HG02571 (cell line): ENCODE data around the gene EEFSEC.

ENCODE experiments used
- ATAC-seq: cut with Tn5 transposase; IDR thresholded peaks from one replicate; pipeline ENCODE4 v1.9.1; 2021; ENCODE audit warnings: mild to moderate bottlenecking, moderate library complexity; ENCODE audit not compliant: unreplicated experiment

EEFSEC gene

GRCh38 chr3:128240232-128240631 is 87.0 kb downstream of the EEFSEC start:
- no peak for ATAC-seq

DNA sequence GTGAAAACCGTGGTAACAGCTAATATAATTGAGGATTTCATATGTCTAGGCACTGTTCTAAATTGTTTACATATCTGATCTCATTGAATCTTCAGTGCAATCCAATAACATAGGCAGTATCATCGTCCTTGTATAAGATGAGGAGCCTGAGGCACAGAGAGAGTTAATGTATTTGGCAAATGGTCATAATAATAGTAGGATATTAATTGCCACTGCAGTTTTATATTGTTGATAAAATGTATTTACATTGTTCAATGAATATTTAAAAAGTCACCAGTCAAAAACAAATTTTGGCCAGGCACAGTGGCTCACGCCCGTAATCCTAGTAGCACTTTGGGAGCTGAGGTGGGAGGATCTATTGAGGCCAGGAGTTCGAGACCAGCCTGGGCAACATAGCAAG is 88.5 kb downstream of the EEFSEC start:
- ATAC-seq: no peak

DNA sequence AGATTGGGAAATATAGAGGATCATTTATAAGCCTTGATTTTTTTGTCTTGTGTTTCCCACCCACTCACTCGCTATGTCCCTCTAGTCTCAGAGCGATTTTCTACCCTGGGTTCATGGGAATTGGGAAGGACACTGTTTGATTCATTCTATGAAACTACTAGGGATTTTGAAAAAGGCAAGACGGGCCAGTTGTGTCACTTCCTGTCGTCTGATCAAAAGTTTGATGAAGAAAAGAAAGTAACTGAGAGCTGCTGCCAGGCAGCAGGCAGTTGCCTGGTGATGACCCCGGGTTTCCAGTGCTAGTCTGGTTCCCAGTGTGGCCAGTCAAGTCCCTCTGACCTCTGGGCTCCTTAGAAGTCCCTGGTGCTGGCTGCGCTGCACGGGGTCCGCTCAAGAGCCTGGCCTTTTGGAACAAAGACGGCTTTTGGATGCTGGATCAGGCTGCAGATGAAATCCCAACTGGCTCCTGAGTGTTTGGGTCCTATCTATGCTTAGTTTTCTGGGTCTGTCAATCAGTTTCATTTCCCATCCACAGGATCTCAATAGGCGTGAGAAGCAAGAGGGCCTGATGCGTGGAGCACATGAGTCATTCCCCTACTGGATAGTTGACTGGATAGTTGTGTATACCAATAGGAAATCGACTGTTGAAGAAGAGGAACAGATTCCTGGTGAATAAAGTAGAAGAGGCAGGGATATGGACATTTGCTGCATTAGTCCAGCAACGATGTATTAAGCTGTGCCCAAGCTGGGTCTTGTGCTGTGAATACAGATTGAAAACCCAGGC is 89.7 kb downstream of the EEFSEC start:
- no peak for ATAC-seq

DNA sequence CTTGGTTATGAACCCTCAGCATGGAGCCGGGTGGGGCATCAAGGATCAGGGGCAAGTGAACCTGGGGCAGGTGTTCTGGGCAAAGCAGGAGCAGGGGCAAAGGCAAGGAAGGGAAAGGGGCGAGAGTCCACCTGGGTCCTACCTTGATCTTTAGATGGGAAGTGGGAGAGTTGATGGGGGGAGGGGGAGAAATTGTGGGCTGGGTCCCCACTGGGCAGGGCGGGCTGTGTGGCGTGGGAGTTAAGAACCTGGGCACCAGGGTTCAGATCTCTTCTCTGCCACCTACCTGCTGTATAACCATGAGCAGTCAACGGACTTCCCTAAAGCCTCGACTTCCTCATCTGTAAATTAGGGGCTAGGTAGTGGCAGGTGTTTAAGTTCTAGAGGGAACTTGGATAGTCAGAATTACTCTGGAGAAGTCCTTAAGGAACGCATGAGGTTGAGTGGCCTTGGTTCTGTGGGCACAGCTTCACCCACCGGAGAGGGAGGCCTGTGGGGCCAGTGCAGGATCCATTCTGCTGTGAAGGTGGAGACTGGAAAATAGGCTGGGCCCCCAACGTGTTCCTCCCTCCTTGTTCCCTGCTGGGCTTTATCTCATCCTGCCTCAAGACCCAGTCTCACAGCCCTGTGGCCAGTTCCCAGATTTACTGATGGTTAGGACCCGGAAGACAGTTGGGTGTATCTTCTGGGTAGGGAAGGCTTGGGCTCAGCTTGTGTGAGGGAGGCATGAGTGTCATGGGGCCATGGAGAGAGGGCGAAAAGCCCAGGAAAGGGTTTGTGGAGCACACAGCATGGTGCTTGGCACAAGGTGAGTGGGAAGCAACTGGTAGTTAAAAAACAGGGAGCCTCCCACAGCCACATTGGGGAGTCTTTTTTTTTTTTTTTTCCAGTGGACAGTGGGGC is 90.6 kb downstream of the EEFSEC start:
- ATAC-seq: no peak

GRCh38 chr3:128245460-128245859 is 92.2 kb downstream of the EEFSEC start:
- no peak for ATAC-seq

- no peak for ATAC-seq
These were observed 94.6 kb downstream of the EEFSEC start for GRCh38 chr3:128247666-128248409.

DNA sequence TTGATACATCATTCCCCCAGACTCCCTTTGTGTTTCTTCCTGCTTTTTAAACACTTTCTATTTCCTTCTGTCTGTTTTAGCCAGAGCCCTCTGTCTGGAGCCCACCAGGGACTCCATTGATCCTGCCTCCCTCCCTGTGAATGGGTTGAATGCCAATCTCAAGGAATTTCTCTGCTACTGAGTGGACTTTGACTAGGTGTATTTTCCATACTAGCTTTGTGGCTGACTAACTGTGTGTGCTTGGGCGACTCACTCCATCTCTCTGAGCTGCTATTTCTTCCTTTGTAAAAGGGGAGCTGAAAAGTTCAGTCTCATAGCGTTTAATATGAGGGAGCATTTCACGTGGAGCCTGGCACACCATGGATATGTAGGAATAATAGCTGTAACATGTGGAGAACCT is 98.8 kb downstream of the EEFSEC start:
- no peak for ATAC-seq

GRCh38 chr3:128253150-128253549 is 99.9 kb downstream of the EEFSEC start:
- no peak for ATAC-seq

DNA sequence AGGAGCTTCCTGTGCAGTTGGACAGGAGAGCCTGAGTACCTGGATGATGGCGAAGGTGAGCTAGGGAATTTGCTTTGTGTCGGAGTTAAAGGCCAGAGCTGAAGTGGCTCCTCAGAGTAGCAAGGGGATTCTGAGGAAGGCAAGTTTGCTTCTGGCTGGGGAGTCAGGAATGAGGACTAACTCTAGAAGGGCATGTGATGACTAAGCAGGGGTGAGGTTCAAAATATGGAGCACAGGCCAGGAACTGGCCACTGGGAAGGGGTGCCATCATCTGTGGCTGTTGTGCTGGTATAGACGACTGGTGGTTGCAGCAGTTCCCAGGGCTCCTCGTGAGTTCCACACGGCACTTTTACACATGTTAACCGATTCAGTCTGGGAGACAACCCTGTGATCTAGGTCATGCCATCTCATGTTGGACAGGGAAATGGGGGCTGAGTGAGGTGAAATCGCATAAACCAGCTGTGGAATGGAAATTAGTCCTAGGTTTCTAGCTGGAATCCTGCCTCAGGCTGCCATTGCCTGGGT is 100.8 kb downstream of the EEFSEC start:
- no peak for ATAC-seq

GRCh38 chr3:128254967-128255366 is 101.7 kb downstream of the EEFSEC start:
- ATAC-seq: no peak

DNA sequence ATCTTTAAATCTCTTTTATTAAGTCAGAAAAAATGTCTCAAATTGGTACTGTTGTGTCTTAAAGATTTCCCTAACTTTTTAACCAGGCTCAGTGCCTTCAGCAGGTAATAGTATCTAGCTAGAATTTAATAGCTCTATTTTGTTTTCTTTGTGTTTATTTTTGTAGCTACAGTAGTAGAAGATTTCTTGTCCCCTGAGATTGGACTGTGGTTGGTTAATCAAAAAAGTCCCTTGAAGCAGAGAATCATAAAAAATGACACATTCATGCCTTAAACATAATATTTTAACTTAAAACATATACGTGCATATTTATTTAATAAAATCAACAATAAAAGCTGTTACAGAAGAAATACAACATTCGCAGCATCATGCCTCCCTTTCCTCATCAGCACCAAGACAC is 102.8 kb downstream of the EEFSEC start:
- no peak for ATAC-seq

DNA sequence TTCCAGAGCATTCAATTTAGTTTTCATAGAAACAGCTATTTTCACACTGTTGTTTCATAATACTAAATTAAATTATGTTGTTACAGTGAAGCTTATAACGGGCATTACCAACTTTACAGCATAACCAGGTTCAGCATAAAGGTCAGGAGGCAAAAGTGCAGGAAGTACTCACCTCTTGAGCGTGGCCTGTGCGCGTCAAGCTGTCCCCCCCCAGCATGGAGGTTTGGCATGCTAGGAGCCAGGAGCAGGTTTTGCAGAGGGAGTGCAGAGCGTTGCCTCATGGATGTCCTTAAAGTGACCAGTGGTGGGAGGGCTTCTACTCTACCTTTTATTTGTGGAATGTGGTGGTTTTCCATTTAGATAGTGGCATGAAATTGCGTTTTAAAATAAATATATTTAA is 104.4 kb downstream of the EEFSEC start:
- ATAC-seq: no peak

DNA sequence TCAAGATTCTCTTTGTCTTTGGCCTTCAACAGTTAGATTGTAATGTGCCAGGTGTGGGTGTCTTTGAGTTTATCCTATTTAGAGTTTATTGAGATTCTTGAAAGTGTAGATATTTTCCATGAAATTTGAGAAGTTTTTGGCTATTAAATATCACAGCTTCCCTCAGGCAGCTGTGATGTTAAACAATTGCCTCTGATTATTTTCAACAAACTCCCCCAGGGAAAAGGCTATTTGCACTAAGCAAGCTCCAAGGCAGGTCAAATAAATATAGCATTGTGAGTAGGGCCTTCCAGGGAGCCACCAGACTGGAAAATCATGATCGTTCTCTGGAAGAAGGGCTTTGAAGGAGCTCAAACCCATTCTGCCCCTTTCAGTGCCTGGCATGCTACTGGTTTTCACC is 107.0 kb downstream of the EEFSEC start:
- ATAC-seq: no peak

DNA sequence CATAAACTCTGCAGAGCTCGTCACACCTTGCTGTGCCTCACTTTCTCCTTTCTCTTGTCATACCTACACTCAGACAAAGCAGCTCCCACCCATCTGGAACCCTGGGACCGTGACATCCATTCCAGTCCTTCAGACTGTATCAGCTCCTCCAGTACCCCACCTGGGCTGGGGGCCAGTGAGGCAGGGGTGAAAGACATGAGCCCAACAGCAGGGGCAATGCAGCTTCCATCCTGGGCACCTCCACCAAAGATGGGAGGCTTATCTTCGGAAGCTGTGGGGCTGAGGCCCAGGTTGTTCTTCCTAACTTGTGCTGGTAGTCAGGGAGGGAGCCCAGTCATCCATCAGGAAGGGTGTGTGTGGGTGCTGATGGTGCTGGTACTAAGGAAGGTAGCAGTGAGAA is 109.2 kb downstream of the EEFSEC start:
- no peak for ATAC-seq

DNA sequence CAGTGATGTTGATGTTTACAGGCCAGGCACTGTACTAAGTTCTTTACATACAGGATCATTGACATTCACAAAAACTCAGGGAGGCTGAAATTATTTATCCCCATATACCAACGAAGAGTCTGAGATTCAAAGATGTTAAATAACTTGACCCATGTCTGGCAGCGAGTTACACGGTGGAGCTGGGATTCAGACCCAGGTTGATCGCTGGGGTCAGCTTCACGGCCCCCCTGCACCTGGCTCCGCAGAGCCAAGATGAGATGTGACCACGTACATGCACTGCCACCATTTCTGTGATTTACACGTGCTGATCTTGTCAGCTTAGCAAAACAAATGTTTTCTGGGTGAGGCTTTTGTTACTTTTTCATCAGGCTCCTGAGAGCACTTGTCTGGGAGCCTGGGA is 109.8 kb downstream of the EEFSEC start:
- no peak for ATAC-seq

- ATAC-seq: no peak
These were observed 110.7 kb downstream of the EEFSEC start for GRCh38 chr3:128263946-128264345.

GRCh38 chr3:128266453-128266852 is 113.2 kb downstream of the EEFSEC start:
- no peak for ATAC-seq

GRCh38 chr3:128267541-128267940 is 114.3 kb downstream of the EEFSEC start:
- ATAC-seq: no peak

DNA sequence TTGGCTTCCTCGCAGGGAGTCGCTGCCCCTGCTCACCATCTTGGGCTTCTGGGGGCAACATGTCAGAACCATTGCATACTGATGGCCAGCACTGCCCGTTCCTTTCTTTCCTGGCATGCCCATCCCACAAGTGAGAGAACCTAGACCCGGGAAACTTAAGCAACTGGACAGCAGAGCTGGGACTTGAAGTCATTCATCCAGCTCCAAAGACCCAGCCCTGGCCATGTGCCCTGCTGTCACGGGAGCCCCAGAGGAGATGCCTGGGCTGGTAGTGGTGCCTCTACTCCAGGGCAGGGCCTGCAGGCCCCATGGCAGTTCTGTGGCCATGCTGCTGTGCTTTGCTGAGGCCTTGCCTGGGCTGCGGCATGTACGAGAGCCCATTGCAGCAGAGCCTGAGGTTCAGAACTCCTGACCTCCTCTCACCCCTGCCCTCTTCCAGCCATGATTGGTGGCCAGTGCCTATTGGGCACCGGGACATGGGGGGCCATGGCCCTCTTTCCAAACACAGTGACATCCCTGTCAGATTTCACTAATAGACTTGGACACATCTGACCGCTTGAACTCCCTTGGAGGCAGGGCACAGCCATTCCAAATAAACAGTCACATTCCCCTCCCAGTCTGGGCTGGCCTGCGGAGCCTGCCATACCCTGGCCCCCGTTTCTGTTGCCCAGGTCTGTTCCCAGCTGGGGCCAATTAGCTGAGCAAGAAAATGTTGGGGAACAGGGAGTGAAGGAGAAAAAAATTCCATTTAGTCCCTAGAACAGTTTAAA is 115.9 kb downstream of the EEFSEC start:
- no peak for ATAC-seq

DNA sequence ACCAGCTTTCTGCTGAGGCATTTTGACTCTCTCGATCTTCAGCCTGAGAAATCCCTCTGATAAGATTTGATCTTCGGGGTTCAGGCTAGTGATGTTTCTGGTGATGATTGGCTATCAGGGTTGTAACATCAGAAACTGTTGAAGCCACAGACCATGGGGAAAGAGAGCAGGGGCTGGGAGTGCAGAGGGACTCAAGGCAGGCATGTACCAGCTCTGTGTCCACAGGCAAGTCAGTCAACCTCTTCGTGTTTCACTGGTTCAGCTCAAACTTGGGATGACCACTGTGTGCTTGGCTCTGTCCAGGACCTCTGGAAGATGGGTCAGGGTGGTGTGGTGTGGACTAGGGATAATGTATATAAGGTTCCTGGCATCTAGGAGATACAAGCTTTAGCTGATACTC is 116.5 kb downstream of the EEFSEC start:
- ATAC-seq: no peak
